DOHH2 (cell line): ENCODE results near the gene UVRAG.
"Not testable (repeated sequence)": the region's sequence is repeated elsewhere in the genome, so short reads cannot be mapped to it uniquely, and the experiment has no call there.

Experiments
- H3F3A ChIP-seq: fragments of 200-600 bp; sonication (generic), shearing (Covaris generic); 2 replicates; pipeline ENCODE4 v1.6.0; 2016; ENCODE audit warnings: antibody characterized with exemption, mild to moderate bottlenecking; ENCODE audit not compliant: control insufficient read depth, insufficient read depth
- H3K27ac ChIP-seq: fragments of 200-600 bp; sonication (generic); 2 replicates; pipeline ENCODE4 v1.5.1; 2014; ENCODE audit warnings: low read depth, mild to moderate bottlenecking, low read length, moderate library complexity
- H3K27me3 ChIP-seq: fragments of 200-600 bp; sonication (generic); 2 replicates; pipeline ENCODE4 v1.6.1; 2014; ENCODE audit warnings: mild to moderate bottlenecking, low read length, mixed read lengths; ENCODE audit not compliant: control insufficient read depth
- H3K36me3 ChIP-seq: fragments of 200-600 bp; sonication (generic); 2 replicates; pipeline ENCODE4 v1.6.1; 2014; ENCODE audit warnings: mild to moderate bottlenecking, low read length, moderate library complexity, mixed read lengths; ENCODE audit not compliant: control insufficient read depth
- H3K4me1 ChIP-seq: fragments of 200-600 bp; sonication (generic); 2 replicates; pipeline ENCODE4 v1.6.1; 2014; ENCODE audit warnings: mild to moderate bottlenecking, low read length, mixed read lengths; ENCODE audit not compliant: control insufficient read depth
- H3K4me2 ChIP-seq: fragments of 200-600 bp; sonication (generic); 2 replicates; pipeline ENCODE4 v1.6.0; 2014; ENCODE audit warnings: mild to moderate bottlenecking, low read length, moderate library complexity
- H3K4me3 ChIP-seq: fragments of 200-600 bp; sonication (generic); 2 replicates; pipeline ENCODE4 v1.5.1; 2014; ENCODE audit warnings: mild to moderate bottlenecking, low read length, mixed read lengths
- H3K79me2 ChIP-seq: fragments of 200-600 bp; sonication (generic); 2 replicates; pipeline ENCODE4 v1.6.1; 2014; ENCODE audit warnings: mild to moderate bottlenecking, low read length, mixed read lengths; ENCODE audit not compliant: control insufficient read depth
- H3K9me2 ChIP-seq: fragments of 200-600 bp; sonication (generic); replicated peaks from 2 replicates; pipeline ENCODE4 v1.6.1; 2014; ENCODE audit warnings: mild to moderate bottlenecking, low read length, mixed read lengths; ENCODE audit not compliant: control insufficient read depth
- H3K9me3 ChIP-seq: fragments of 200-600 bp; sonication (generic); 2 replicates; pipeline ENCODE4 v1.6.1; 2014; ENCODE audit warnings: antibody characterized with exemption, low read length, mixed read lengths; ENCODE audit not compliant: control insufficient read depth, insufficient read depth
- H4K20me1 ChIP-seq: fragments of 200-600 bp; sonication (generic); 2 replicates; pipeline ENCODE4 v1.6.0; 2014; ENCODE audit warnings: low read depth, mild to moderate bottlenecking, antibody characterized with exemption, low read length, moderate library complexity; ENCODE audit not compliant: control insufficient read depth, insufficient read depth
- EZH2phosphoT487 ChIP-seq: fragments of 200-600 bp; sonication (generic); IDR thresholded peaks from 2 replicates; pipeline ENCODE4 v1.6.1; 2017; ENCODE audit warnings: borderline replicate concordance, mild to moderate bottlenecking, antibody characterized with exemption, low read length, moderate library complexity, mixed read lengths
- TF ChIP-seq, protein P1 (sequence below): fragments of 200-600 bp; sonication (generic); IDR thresholded peaks from one replicate; pipeline ENCODE4 v1.5.1; 2014; ENCODE audit warnings: antibody characterized with exemption, mild to moderate bottlenecking, low read depth, low read length; ENCODE audit not compliant: poor library complexity, severe bottlenecking

Gene UVRAG

GRCh38 chr11:76073724-76074123 is 258.7 kb downstream of the UVRAG start:
- no peak overlapping the region for H3K27ac ChIP-seq
- H3K27me3 ChIP-seq, result no peaks in the 10 kb centered on the region
- peaks cover 70% of the 10 kb centered on the region for H3K36me3 ChIP-seq
- no peak overlapping the region for H3K4me2 ChIP-seq
- peaks cover 18% of the 10 kb centered on the region for H3K4me1 ChIP-seq
- H3K4me3 ChIP-seq, result no peak overlapping the region
- no peaks in the 10 kb centered on the region for H4K20me1 ChIP-seq
- H3K9me2 ChIP-seq, result no peaks in the 10 kb centered on the region
- H3F3A ChIP-seq, result no peaks in the 10 kb centered on the region; the same call in 1 of the 2 replicates
- no peaks in the 10 kb centered on the region for H3K79me2 ChIP-seq
- H3K9me3 ChIP-seq, result no peaks in the 10 kb centered on the region
- TF ChIP-seq, protein P1, sequence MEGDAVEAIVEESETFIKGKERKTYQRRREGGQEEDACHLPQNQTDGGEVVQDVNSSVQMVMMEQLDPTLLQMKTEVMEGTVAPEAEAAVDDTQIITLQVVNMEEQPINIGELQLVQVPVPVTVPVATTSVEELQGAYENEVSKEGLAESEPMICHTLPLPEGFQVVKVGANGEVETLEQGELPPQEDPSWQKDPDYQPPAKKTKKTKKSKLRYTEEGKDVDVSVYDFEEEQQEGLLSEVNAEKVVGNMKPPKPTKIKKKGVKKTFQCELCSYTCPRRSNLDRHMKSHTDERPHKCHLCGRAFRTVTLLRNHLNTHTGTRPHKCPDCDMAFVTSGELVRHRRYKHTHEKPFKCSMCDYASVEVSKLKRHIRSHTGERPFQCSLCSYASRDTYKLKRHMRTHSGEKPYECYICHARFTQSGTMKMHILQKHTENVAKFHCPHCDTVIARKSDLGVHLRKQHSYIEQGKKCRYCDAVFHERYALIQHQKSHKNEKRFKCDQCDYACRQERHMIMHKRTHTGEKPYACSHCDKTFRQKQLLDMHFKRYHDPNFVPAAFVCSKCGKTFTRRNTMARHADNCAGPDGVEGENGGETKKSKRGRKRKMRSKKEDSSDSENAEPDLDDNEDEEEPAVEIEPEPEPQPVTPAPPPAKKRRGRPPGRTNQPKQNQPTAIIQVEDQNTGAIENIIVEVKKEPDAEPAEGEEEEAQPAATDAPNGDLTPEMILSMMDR, result no peak
- TF ChIP-seq EZH2phosphoT487, result no peak

DNA sequence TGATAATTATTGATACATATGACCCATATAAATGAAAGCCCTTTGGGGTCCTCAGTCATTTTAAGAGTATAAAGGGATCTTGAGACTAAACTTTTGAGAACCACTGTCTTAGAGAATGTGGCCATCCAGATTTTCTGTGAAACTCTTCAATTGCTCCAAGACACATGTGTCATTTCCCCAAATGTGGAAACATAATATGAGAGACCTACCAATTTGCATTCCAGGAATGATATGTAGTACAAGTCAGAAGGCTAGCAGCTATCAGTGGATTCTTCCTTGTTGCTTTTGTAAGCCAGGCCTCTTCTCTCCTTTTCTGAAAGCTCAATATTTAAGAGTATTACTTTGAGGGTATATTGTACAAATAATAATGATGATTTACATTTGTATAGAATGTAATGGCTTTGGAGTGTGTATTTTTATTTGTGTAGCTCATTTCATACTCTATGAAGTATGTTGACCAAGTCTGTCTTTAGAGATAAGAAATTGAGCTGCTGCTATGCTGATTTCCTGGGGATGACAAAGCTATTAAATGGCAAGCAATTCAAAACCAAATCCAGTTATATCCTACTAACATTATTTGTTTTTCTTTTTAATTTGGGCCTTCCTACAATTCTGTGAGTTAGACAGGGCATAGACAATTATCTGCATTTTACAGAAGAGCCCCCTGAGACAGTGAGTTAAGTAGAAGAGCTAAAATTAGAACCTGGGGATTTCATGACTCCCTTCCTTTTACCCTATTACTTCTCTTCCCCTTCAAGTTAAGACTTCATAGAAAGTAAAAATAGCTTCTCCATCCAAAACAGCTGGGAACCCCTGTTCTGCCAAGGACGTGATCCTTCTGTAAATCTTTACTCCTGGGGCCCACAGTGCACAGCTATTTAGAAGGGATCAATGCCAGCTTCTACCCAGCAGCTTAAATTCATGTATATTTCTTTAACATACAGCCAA is 259.4 kb downstream of the UVRAG start:
- no peak overlapping the region for H3K4me3 ChIP-seq
- no peaks in the 10 kb centered on the region for H3K9me3 ChIP-seq
- peaks cover 69% of the 10 kb centered on the region for H3K36me3 ChIP-seq
- H4K20me1 ChIP-seq, result no peaks in the 10 kb centered on the region
- no peaks in the 10 kb centered on the region for H3K27me3 ChIP-seq
- no peaks in the 10 kb centered on the region; the same call in 1 of the 2 replicates for H3F3A ChIP-seq
- H3K79me2 ChIP-seq, result no peaks in the 10 kb centered on the region
- no peak overlapping the region for H3K27ac ChIP-seq
- H3K4me1 ChIP-seq, result peaks cover 18% of the 10 kb centered on the region
- H3K4me2 ChIP-seq, result no peak overlapping the region
- TF ChIP-seq, protein P1, result no peak
- no peak for TF ChIP-seq EZH2phosphoT487
- no peaks in the 10 kb centered on the region for H3K9me2 ChIP-seq

GRCh38 chr11:76075716-76076115 is 260.7 kb downstream of the UVRAG start:
- H3K27ac ChIP-seq, result no peak overlapping the region
- peaks cover 18% of the 10 kb centered on the region for H3K4me1 ChIP-seq
- no peaks in the 10 kb centered on the region for H3K9me2 ChIP-seq
- no peak overlapping the region for H3K4me3 ChIP-seq
- peaks cover 61% of the 10 kb centered on the region for H3K36me3 ChIP-seq
- no peaks in the 10 kb centered on the region for H3K27me3 ChIP-seq
- TF ChIP-seq, protein P1, result no peak
- no peak for TF ChIP-seq EZH2phosphoT487
- H3F3A ChIP-seq, result peaks cover 3% of the 10 kb centered on the region; the same call in 1 of the 2 replicates
- no peaks in the 10 kb centered on the region for H3K9me3 ChIP-seq
- no peaks in the 10 kb centered on the region for H3K79me2 ChIP-seq
- H4K20me1 ChIP-seq, result no peaks in the 10 kb centered on the region
- H3K4me2 ChIP-seq, result no peak overlapping the region

- H4K20me1 ChIP-seq, H3K27me3 ChIP-seq, H3K4me2 ChIP-seq, H3K79me2 ChIP-seq, H3K27ac ChIP-seq, H3K9me2 ChIP-seq, H3F3A ChIP-seq, H3K9me3 ChIP-seq, H3K4me3 ChIP-seq: not testable (repeated sequence)
- H3K4me1 ChIP-seq, result peaks cover 18% of the 10 kb centered on the region
- peaks cover 57% of the 10 kb centered on the region for H3K36me3 ChIP-seq
Observed at GRCh38 chr11:76076253-76076652, 261.2 kb downstream of the UVRAG start.
